B cell (primary cell): ENCODE results near the gene DRC7. TPM values are rescaled to one million over a fixed set of nuclear protein-coding genes. Genes with fewer than 3 reads are reported as not detected.

Source experiments
- ATAC-seq: fragments of 200-7000 bp; cut with Tn5 transposase; one replicate; pipeline ENCODE4 v1.10.0; 2021; ENCODE audit warnings: low read depth, mild to moderate bottlenecking, moderate number of reproducible peaks, moderate library complexity
- CTCF ChIA-PET: fragments of 350-600 bp; sonication (Branson Sonifier 250); formaldehyde crosslinking; loops from one replicate; lab custom pipeline; 2021; ENCODE audit warnings: antibody characterized with exemption, inconsistent platforms; lab: Charles Lee
- POLR2A ChIA-PET: fragments of 350-600 bp; sonication (Branson Sonifier 250); formaldehyde crosslinking; loops from one replicate; lab custom pipeline; 2021; ENCODE audit warnings: antibody characterized with exemption; lab: Charles Lee
- DNase-seq: peaks from one replicate; pipeline ENCODE4 v3.0.0; 2013
- H2AFZ ChIP-seq: 2 replicates; pipeline ENCODE4 v1.6.1; 2012; ENCODE audit warnings: mild to moderate bottlenecking, low read depth, low read length; ENCODE audit not compliant: insufficient read depth, poor library complexity, severe bottlenecking
- H3K27ac ChIP-seq, 2 donors: 1 replicate in 1 of 2; 2 replicates in 1 of 2; pipeline ENCODE4 v1.5.1; 2012 to 2013; ENCODE audit warnings: low read length in 2 of 2, mild to moderate bottlenecking in 2 of 2, moderate library complexity in 1 of 2
- H3K27me3 ChIP-seq, 4 experiments: fragments of 200-600 bp in 1 of 4; sonication (generic) in 1 of 4; replicated peaks in 1 of 4; 1 replicate in 2 of 4; 2 replicates in 2 of 4; pipeline versions ENCODE4 v1.6.1 to v1.7.0; 2013 to 2016; ENCODE audit warnings: low read length in 3 of 4, mild to moderate bottlenecking in 2 of 4, mixed read lengths in 1 of 4, moderate library complexity in 1 of 4; ENCODE audit not compliant: insufficient read depth in 4 of 4, control insufficient read depth in 3 of 4; ENCODE audit errors: control extremely low read depth in 1 of 4
- H3K36me3 ChIP-seq, 2 experiments: replicated peaks in 1 of 2; 1 replicate in 1 of 2; 2 replicates in 1 of 2; pipeline versions ENCODE4 v1.6.1 to v1.7.1; 2013; ENCODE audit warnings: low read length in 1 of 2; ENCODE audit not compliant: insufficient read depth in 2 of 2, control insufficient read depth in 1 of 2; ENCODE audit errors: control extremely low read depth in 1 of 2, extremely low read depth in 1 of 2
- H3K4me1 ChIP-seq, 2 donors: fragments of 200-600 bp in 1 of 2; sonication (generic) in 1 of 2; 1 replicate in 1 of 2; 2 replicates in 1 of 2; pipeline versions ENCODE4 v1.5.1 to v1.6.1; 2013 to 2017; ENCODE audit warnings: low read length in 2 of 2; ENCODE audit not compliant: control insufficient read depth in 2 of 2, insufficient read depth in 2 of 2
- H3K4me2 ChIP-seq: replicated peaks from 2 replicates; pipeline ENCODE3; 2012; ENCODE audit warnings: mild to moderate bottlenecking, low read depth, low read length; ENCODE audit not compliant: poor library complexity, severe bottlenecking
- H3K4me3 ChIP-seq, 5 experiments: fragments of 200-600 bp in 1 of 5; sonication (generic) in 1 of 5; 1 replicate in 3 of 5; 2 replicates in 2 of 5; pipeline versions ENCODE4 v1.5.1 to v1.7.0; 2011 to 2016; ENCODE audit warnings: low read length in 4 of 5, mild to moderate bottlenecking in 4 of 5, low read depth in 2 of 5, control low read depth in 1 of 5, moderate library complexity in 1 of 5; ENCODE audit not compliant: insufficient read depth in 1 of 5; ENCODE audit errors: control extremely low read depth in 1 of 5, extremely low read depth in 1 of 5
- H3K79me2 ChIP-seq: fragments of 200-600 bp; sonication (generic); one replicate; pipeline ENCODE4 v1.6.0; 2016; ENCODE audit warnings: low read length; ENCODE audit not compliant: control insufficient read depth, insufficient read depth
- H3K9ac ChIP-seq: fragments of 200-600 bp; sonication (generic); 2 replicates; pipeline ENCODE4 v1.6.1; 2017; ENCODE audit warnings: mild to moderate bottlenecking, low read length, moderate library complexity
- H3K9me3 ChIP-seq, 3 donors: one replicate each; pipeline versions ENCODE4 v1.6.1 to v1.7.1; 2013; ENCODE audit warnings: low read length in 2 of 3; ENCODE audit not compliant: control insufficient read depth in 2 of 3, insufficient read depth in 1 of 3; ENCODE audit errors: control extremely low read depth in 1 of 3
- H4K20me1 ChIP-seq: 2 replicates; pipeline ENCODE4 v1.6.0; 2012; ENCODE audit warnings: mild to moderate bottlenecking, low read length; ENCODE audit not compliant: insufficient read depth, control insufficient read depth, poor library complexity, severe bottlenecking
- H3K27ac Mint-ChIP-seq: one replicate; pipeline ENCODE4 v1.8.0; 2021; ENCODE audit warnings: mixed read lengths
- H3K27me3 Mint-ChIP-seq: one replicate; pipeline ENCODE4 v1.8.0; 2021; ENCODE audit warnings: mixed read lengths
- H3K4me1 Mint-ChIP-seq: one replicate; pipeline ENCODE4 v1.8.0; 2021; ENCODE audit warnings: mixed read lengths
- H3K4me3 Mint-ChIP-seq: one replicate; pipeline ENCODE4 v1.8.0; 2021; ENCODE audit warnings: mixed read lengths
- H3K9me3 Mint-ChIP-seq: one replicate; pipeline ENCODE4 v1.8.0; 2022; ENCODE audit warnings: mixed read lengths; ENCODE audit not compliant: insufficient read depth
- EZH2 ChIP-seq: IDR thresholded peaks from 2 replicates; pipeline ENCODE4 v1.6.1; 2012; ENCODE audit warnings: borderline replicate concordance, low read depth, mild to moderate bottlenecking, moderate library complexity, low read length; ENCODE audit not compliant: insufficient read depth, poor library complexity, severe bottlenecking
- WGBS: methylation state at CpG from one replicate; pipeline ENCODE4 v1.1.5; 2013; ENCODE audit warnings: missing lambda C conversion rate; ENCODE audit not compliant: insufficient coverage; 5-methylcytosine and 5-hydroxymethylcytosine counted together
- intact Hi-C: fragments of 100-400 bp; cut with micrococcal nuclease; formaldehyde crosslinking; loops from one replicate; pipeline ENCODE4 v1.10.0; 2022
- polyA plus RNA-seq: library from polyadenylated mRNA; depleted of rRNA; stranded (reverse); fragments of >200 nt; gene quantifications from 2 replicates; pipeline ENCODE4 v1.2.3, GENCODE V29; 2012
- total RNA-seq, 2 donors: library from RNA; stranded (reverse); fragments of 120-200 nt in 1 of 2; gene quantifications; 1 replicate in 1 of 2; 2 replicates in 1 of 2; pipeline versions ENCODE4 v1.2.3 to v1.2.4, GENCODE V29; 2013 to 2022
- TF ChIP-seq, protein P1 (sequence below): fragments of 200-600 bp; IDR thresholded peaks from one replicate; pipeline ENCODE4 v1.8.0; 2022; ENCODE audit warnings: antibody characterized with exemption, mild to moderate bottlenecking

Gene DRC7
- total and polyA plus RNA-seq, 2 donors (not counting 1 experiment from before 2014, with no cell fraction given): 0.12 to 0.22 TPM

DNA sequence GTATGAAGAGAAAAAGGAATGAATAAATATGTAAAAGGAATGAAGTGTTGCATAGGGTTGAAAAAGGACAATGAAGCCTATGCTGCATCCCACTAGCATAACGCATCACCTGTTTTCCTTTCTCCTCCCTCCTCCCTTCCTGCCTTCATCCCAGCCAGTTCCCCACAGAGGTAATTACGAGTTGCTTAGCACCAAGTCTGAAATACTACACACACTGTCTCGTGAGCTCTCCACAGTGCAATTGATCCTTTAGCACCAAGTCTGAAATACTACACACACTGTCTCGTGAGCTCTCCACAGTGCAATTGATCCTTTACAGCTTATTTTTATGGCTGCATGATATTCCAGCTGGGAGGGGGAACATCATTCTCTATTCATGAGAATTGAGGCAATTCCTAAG is 1.1 kb upstream of the DRC7 start:
- no peaks in the 10 kb centered on the region for H3K9me3 ChIP-seq
- Mint-ChIP-seq H3K27me3 (no peaks in the 10 kb centered on the region), H3K4me3 (peak overlapping the region; percentile 24), H3K4me1 (peaks cover 30% of the 10 kb centered on the region), H3K27ac (no peak overlapping the region), H3K9me3 (no peaks in the 10 kb centered on the region)
- ATAC-seq: no peak
- no peaks in the 10 kb centered on the region for H3K27me3 ChIP-seq
- no peaks in the 10 kb centered on the region for H3K36me3 ChIP-seq
- DNase-seq: no peak
- H3K79me2 ChIP-seq: no peaks in the 10 kb centered on the region
- ChIA-PET CTCF (no interaction called here), POLR2A (no interaction called here)
- no peak overlapping the region for H3K27ac ChIP-seq
- WGBS: 100% methylated on average over 1 of the region's 4 CpGs
- H2AFZ ChIP-seq: no peak overlapping the region
- no peak overlapping the region for H3K4me3 ChIP-seq
- intact Hi-C loops: no loop called here
- no peaks in the 10 kb centered on the region for H4K20me1 ChIP-seq
- peaks cover 38 to 46% of the 10 kb centered on the region in 2 donors for H3K4me1 ChIP-seq
- no peak overlapping the region for H3K9ac ChIP-seq
- no peak overlapping the region for H3K4me2 ChIP-seq
- TF ChIP-seq, protein P1, sequence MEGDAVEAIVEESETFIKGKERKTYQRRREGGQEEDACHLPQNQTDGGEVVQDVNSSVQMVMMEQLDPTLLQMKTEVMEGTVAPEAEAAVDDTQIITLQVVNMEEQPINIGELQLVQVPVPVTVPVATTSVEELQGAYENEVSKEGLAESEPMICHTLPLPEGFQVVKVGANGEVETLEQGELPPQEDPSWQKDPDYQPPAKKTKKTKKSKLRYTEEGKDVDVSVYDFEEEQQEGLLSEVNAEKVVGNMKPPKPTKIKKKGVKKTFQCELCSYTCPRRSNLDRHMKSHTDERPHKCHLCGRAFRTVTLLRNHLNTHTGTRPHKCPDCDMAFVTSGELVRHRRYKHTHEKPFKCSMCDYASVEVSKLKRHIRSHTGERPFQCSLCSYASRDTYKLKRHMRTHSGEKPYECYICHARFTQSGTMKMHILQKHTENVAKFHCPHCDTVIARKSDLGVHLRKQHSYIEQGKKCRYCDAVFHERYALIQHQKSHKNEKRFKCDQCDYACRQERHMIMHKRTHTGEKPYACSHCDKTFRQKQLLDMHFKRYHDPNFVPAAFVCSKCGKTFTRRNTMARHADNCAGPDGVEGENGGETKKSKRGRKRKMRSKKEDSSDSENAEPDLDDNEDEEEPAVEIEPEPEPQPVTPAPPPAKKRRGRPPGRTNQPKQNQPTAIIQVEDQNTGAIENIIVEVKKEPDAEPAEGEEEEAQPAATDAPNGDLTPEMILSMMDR: no peak
- no peak for TF ChIP-seq EZH2

DNA sequence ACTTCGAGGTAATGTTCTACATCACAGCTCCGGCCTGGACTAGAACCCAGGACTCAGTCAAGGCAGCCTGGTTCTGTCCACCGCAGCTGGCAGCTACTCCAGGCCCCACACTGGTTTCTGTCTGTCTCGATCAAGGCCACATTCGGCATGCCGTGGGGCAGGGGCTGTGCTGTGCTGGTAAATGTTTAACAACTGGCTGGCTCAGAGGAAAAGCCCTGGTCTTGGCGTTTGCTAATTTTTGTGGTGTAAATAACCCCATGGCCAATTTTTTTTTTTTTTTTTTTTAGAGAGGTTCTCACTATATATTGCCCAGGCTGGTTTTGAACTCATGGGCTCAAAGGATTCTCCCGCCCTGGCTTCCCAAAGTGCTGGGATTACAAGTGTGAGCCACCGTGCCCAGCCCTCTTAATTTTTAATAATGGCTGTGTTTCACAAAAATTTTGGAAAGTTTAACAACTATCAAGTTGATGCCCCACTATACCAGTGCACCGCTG is 328 bp upstream of the DRC7 start:
- ChIA-PET POLR2A (interaction anchor here (0.7 kb wide), 1 partner anchor 42 kb away, joined by 3 read pairs; no protein-coding TSS in a partner anchor), CTCF (interaction anchor here (0.9 kb wide), 1 partner anchor 9 kb away, joined by 3 read pairs; no protein-coding TSS in a partner anchor)
- Histone ChIP-seq H3K27me3 (no peaks in the 10 kb centered on the region), H3K4me3 (peak overlapping the region in 4 of 5 experiments; percentile 25 to 60 (median 55)), H4K20me1 (no peaks in the 10 kb centered on the region), H3K36me3 (no peaks in the 10 kb centered on the region), H3K27ac (peak overlapping the region in 1 of 2 donors; percentile 60), H2AFZ (peak overlapping the region; percentile 79), H3K4me2 (peak overlapping the region; percentile 81), H3K9ac (peak overlapping the region; percentile 61), H3K9me3 (no peaks in the 10 kb centered on the region), H3K79me2 (no peaks in the 10 kb centered on the region), H3K4me1 (peaks cover 35 to 43% of the 10 kb centered on the region in 2 donors)
- TF ChIP-seq, protein P1: no peak
- no peak for TF ChIP-seq EZH2
- no peak for DNase-seq
- WGBS: 73% methylated on average over 9 of the region's 10 CpGs
- H3K27ac Mint-ChIP-seq: peak overlapping the region; percentile 90
- no peaks in the 10 kb centered on the region for H3K27me3 Mint-ChIP-seq
- no peaks in the 10 kb centered on the region for H3K9me3 Mint-ChIP-seq
- intact Hi-C loops: loop anchor here (1.0 kb wide), 1 partner anchor 41 kb away; the partner anchor contains the start of gene KATNB1
- H3K4me3 Mint-ChIP-seq: peak overlapping the region; percentile 82
- no peak for ATAC-seq
- H3K4me1 Mint-ChIP-seq: peaks cover 27% of the 10 kb centered on the region
